Lung (tissue), 12 donors: ENCODE results near the gene FMN1. TPM values are rescaled to one million over a fixed set of nuclear protein-coding genes. Genes with fewer than 3 reads are reported as not detected.

ENCODE experiments used
- ATAC-seq: fragments of 200-7000 bp; cut with Tn5 transposase; one replicate; pipeline ENCODE4 v1.9.1; 2020; ENCODE audit warnings: moderate number of reproducible peaks; ENCODE audit not compliant: insufficient read depth, low FRiP score
- DNase-seq, 3 donors: peaks; one replicate each; pipeline ENCODE4 v3.0.0-alpha.2; 2013 to 2017
- H3K27ac ChIP-seq, 2 donors: one replicate each; pipeline ENCODE4 v1.5.1; 2013; ENCODE audit warnings: mild to moderate bottlenecking in 2 of 2, moderate library complexity in 2 of 2, control low read depth in 1 of 2, inconsistent platforms in 1 of 2, low read depth in 1 of 2, low read length in 1 of 2
- H3K27me3 ChIP-seq, 3 donors: one replicate each; pipeline ENCODE4 v1.5.1; 2013; ENCODE audit warnings: low read length in 2 of 3; ENCODE audit not compliant: control insufficient read depth in 3 of 3, insufficient read depth in 3 of 3
- H3K36me3 ChIP-seq, 4 donors: one replicate each; pipeline ENCODE4 v1.5.1; 2013; ENCODE audit warnings: low read length in 4 of 4, mild to moderate bottlenecking in 1 of 4, moderate library complexity in 1 of 4; ENCODE audit not compliant: control insufficient read depth in 4 of 4, insufficient read depth in 4 of 4
- H3K4me1 ChIP-seq, 5 donors: one replicate each; pipeline ENCODE4 v1.5.1; 2013; ENCODE audit warnings: low read length in 5 of 5, mild to moderate bottlenecking in 2 of 5, moderate library complexity in 1 of 5; ENCODE audit not compliant: control insufficient read depth in 5 of 5, insufficient read depth in 5 of 5
- H3K4me3 ChIP-seq: one replicate; pipeline ENCODE4 v1.5.1; 2013; ENCODE audit warnings: mild to moderate bottlenecking, control low read depth, moderate library complexity
- H3K9ac ChIP-seq, 2 donors: one replicate each; pipeline ENCODE4 v1.5.1; 2013; ENCODE audit warnings: low read length in 2 of 2, control low read depth in 1 of 2; ENCODE audit not compliant: insufficient read depth in 1 of 2
- H3K9me3 ChIP-seq, 4 donors: one replicate each; pipeline ENCODE4 v1.5.1; 2013; ENCODE audit warnings: low read length in 3 of 4, mild to moderate bottlenecking in 1 of 4, moderate library complexity in 1 of 4; ENCODE audit not compliant: control insufficient read depth in 4 of 4, insufficient read depth in 3 of 4
- CTCF ChIP-seq: IDR thresholded peaks from 2 replicates; pipeline ENCODE4 v1.5.1; 2012; ENCODE audit warnings: mild to moderate bottlenecking; ENCODE audit errors: control extremely low read depth, extremely low read depth
- WGBS, 2 donors: extraction: QIAGEN DNeasy Blood & Tissue Kit; methylation state at CpG; one replicate each; pipeline ENCODE4 v1.1.7; 2013; 5-methylcytosine and 5-hydroxymethylcytosine counted together
- polyA plus RNA-seq, 2 donors: library from polyadenylated mRNA; stranded (reverse); fragments of 200-250 nt; gene quantifications; one replicate each; pipeline ENCODE4 v1.2.1, GENCODE V29; 2013
- total RNA-seq, 2 donors: library from RNA; depleted of rRNA in 1 of 2; stranded (reverse); fragments of >200 nt in 1 of 2; gene quantifications; one replicate each; pipeline ENCODE4 v1.2.1, GENCODE V29; 2014 to 2021
- donor health status: control.
- donor health status: control.
- donor health status: Bipolar disorder and iron deficiency.
- donor health status: healthy.
- donor health status: DM: yes; HTN: yes; CAD: no.

FMN1 gene
- total and polyA plus RNA-seq, 4 donors: 4.6 to 45.2 (median 15.7) TPM

GRCh38 chr15:33159726-33160453 is 34.6 kb downstream of the FMN1 start:
- Histone ChIP-seq H3K4me1 (peaks cover 0 to 2% (median 0%) of the 10 kb centered on the region in 5 donors), H3K9ac (no peak overlapping the region), H3K4me3 (no peak overlapping the region), H3K27ac (no peak overlapping the region), H3K27me3 (no peaks in the 10 kb centered on the region), H3K9me3 (no peaks in the 10 kb centered on the region), H3K36me3 (no peaks in the 10 kb centered on the region)
- no peak for DNase-seq
- WGBS, 2 donors: 42 to 57% methylated on average over 3 of the region's 3 CpGs
- TF ChIP-seq CTCF: no peak
- ATAC-seq: no peak

DNA sequence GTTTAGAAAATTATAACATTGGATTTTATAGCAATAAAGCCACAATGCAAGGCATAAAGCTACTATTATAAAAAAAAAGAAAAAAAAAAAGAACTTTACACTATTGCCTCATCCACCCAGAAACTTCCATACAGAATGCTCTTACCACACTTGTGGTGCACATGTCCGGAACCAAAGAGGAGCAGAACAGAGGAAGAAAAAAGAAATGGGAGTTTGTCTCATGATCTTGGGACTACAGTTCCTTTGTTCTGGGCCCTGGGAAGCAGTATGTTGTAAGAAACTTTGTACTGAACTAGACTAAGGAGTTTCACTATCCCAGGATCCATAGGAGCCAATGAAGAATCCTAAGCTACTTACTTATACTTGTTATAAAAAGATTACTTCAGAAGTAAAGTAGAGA is 36.1 kb downstream of the FMN1 start:
- no peak overlapping the region for H3K4me3 ChIP-seq
- H3K27ac ChIP-seq: no peak overlapping the region
- H3K9me3 ChIP-seq: no peaks in the 10 kb centered on the region
- 42 to 66% methylated on average over 1 of the region's 1 CpG for WGBS, 2 donors
- no peak for ATAC-seq
- no peaks in the 10 kb centered on the region for H3K27me3 ChIP-seq
- DNase-seq: no peak
- TF ChIP-seq CTCF: no peak
- no peaks in the 10 kb centered on the region for H3K36me3 ChIP-seq
- H3K9ac ChIP-seq: no peak overlapping the region
- H3K4me1 ChIP-seq: peaks cover 0 to 2% (median 0%) of the 10 kb centered on the region in 5 donors

DNA sequence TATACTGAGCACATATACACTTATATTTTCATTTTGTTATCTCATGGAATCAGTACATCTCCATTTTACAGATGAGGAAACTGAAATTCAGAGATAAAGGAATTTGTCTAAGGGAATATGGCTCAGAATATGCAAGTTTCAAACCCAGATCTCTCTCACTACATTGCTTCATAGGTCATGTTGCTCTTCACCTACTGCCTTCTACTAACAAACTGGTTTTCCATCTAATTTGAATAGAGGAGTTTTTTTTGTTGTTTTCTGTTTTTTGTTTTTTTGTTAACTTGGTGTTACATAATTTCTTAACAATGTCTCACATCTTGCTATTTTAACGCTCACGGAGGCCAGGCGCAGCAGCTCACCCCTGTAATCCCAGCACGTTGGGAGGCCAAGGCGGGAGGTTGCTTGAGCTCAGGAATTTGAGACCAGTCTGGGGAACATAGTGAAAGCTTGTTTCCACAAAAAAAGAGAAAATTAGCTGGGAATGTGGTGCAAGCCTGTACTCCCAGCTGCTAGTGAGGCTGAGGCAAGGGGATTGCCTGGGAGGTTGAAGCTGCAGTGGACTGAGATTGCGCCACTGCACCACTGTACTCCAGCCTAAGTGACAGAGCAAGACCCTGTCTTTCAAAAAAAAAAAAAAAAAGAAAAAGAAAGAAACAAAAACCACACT is 37.0 kb downstream of the FMN1 start:
- no peaks in the 10 kb centered on the region for H3K36me3 ChIP-seq

More for the DNA sequence above, 37.0 kb downstream of the FMN1 start:
- ATAC-seq (no peak), DNase-seq (no peak)
- TF ChIP-seq CTCF: no peak
- 93 to 95% methylated on average over 6 of the region's 6 CpGs for WGBS, 2 donors
- Histone ChIP-seq H3K27me3 (no peaks in the 10 kb centered on the region), H3K9me3 (no peaks in the 10 kb centered on the region), H3K4me1 (peaks cover 0 to 7% (median 0%) of the 10 kb centered on the region in 5 donors), H3K4me3 (no peak overlapping the region), H3K9ac (no peak overlapping the region), H3K27ac (no peak overlapping the region)
